HepG2 (cell line): ENCODE data around the gene ZNF385B. TPM values are rescaled to one million over a fixed set of nuclear protein-coding genes. Genes with fewer than 3 reads are reported as not detected.

Experiments used
- ARID3A ChIP-seq: IDR thresholded peaks from 2 replicates; pipeline ENCODE4 v1.6.1; 2012; ENCODE audit warnings: low read depth, low read length, improper control_type of control experiment
- CBFB ChIP-seq: sonication (generic); formaldehyde crosslinking; IDR thresholded peaks from 2 replicates; pipeline ENCODE4 v1.4.0; 2020; ENCODE audit warnings: missing genetic modification reagents
- DR1 ChIP-seq: sonication (generic); formaldehyde crosslinking; IDR thresholded peaks from 2 replicates; pipeline ENCODE4 v1.8.0; 2021; ENCODE audit warnings: mild to moderate bottlenecking, missing genetic modification reagents, inconsistent platforms
- GATAD2A ChIP-seq: IDR thresholded peaks from 2 replicates; pipeline ENCODE4 v1.6.1; 2016
- HDAC1 ChIP-seq: sonication (generic); formaldehyde crosslinking; IDR thresholded peaks from 2 replicates; pipeline ENCODE4 v1.5.1; 2020; ENCODE audit warnings: mild to moderate bottlenecking, missing genetic modification reagents
- MXI1 ChIP-seq: IDR thresholded peaks from 3 replicates; pipeline ENCODE4 v1.6.1; 2012; ENCODE audit warnings: low read depth, low read length, inconsistent platforms, borderline replicate concordance
- ONECUT2 ChIP-seq: sonication (generic); formaldehyde crosslinking; IDR thresholded peaks from 2 replicates; pipeline ENCODE4 v1.4.0; 2020; ENCODE audit warnings: missing genetic modification reagents
- RELA ChIP-seq: sonication (generic); formaldehyde crosslinking; IDR thresholded peaks from 2 replicates; pipeline ENCODE4 v1.4.0; 2020; ENCODE audit warnings: missing genetic modification reagents
- SOX6 ChIP-seq, 2 experiments: fragments of 450-650 bp in 1 of 2; sonication (generic) in 1 of 2; formaldehyde crosslinking in 1 of 2; IDR thresholded peaks; 2 replicates each; pipeline versions ENCODE4 v1.4.0 to v1.6.1; 2017 to 2020; ENCODE audit warnings: antibody characterized with exemption in 1 of 2, mild to moderate bottlenecking in 1 of 2, missing genetic modification reagents in 1 of 2
- TMF1 ChIP-seq: sonication (generic); formaldehyde crosslinking; IDR thresholded peaks from 2 replicates; pipeline ENCODE4 v1.8.1; 2022; ENCODE audit warnings: low read depth, missing genetic modification reagents
- TRIM22 ChIP-seq: fragments of 450-650 bp; IDR thresholded peaks from 2 replicates; pipeline ENCODE4 v1.6.1; 2017
- ZHX1 ChIP-seq: sonication (generic); formaldehyde crosslinking; IDR thresholded peaks from 2 replicates; pipeline ENCODE4 v1.8.1; 2022; ENCODE audit warnings: low read depth, mild to moderate bottlenecking, missing genetic modification reagents
- ZNF124 ChIP-seq: sonication (generic); formaldehyde crosslinking; IDR thresholded peaks from 2 replicates; pipeline ENCODE4 v1.4.0; 2020; ENCODE audit warnings: missing genetic modification reagents
- ZNF350 ChIP-seq: sonication (generic); formaldehyde crosslinking; IDR thresholded peaks from 2 replicates; pipeline ENCODE4 v1.4.0; 2020; ENCODE audit warnings: mild to moderate bottlenecking, low read depth, missing genetic modification reagents, borderline replicate concordance
- ZNF503 ChIP-seq: sonication (generic); formaldehyde crosslinking; IDR thresholded peaks from 2 replicates; pipeline ENCODE4 v1.4.0; 2020; ENCODE audit warnings: missing genetic modification reagents
- ZNF557 ChIP-seq: sonication (generic); formaldehyde crosslinking; IDR thresholded peaks from 2 replicates; pipeline ENCODE4 v1.4.0; 2020; ENCODE audit warnings: missing genetic modification reagents
- ZNF605 ChIP-seq: sonication (generic); formaldehyde crosslinking; IDR thresholded peaks from 2 replicates; pipeline ENCODE4 v1.8.0; 2022; ENCODE audit warnings: mild to moderate bottlenecking, missing genetic modification reagents
- ZNF850 ChIP-seq: sonication (generic); formaldehyde crosslinking; conservative IDR thresholded peaks from 2 replicates; pipeline ENCODE4 v1.9.0; 2021; ENCODE audit warnings: mild to moderate bottlenecking, missing genetic modification reagents
- polyA plus RNA-seq, 8 experiments: library from polyadenylated mRNA; depleted of rRNA in 3 of 8; stranded (reverse) in 7 of 8; unstranded in 1 of 8; fragments of >200 nt; fragmentation: Illumina TruSeq in 4 of 8; extraction: Trizol in 4 of 8; gene quantifications; 2 replicates each; pipeline versions ENCODE4 v1.2.1 to v1.2.3, GENCODE V29; 2011 to 2016; ENCODE audit warnings: low read depth in 4 of 8, missing spikeins in 1 of 8, mixed read lengths in 1 of 8; ENCODE audit not compliant: insufficient read depth in 1 of 8
- total RNA-seq, 5 experiments: library from RNA; depleted of rRNA; stranded (reverse); fragments of >200 nt; fragmentation: Illumina TruSeq; extraction: Trizol; gene quantifications; 2 replicates each; pipeline ENCODE4 v1.2.3, GENCODE V29; 2016; ENCODE audit warnings: low read depth in 1 of 5
- TF ChIP-seq, protein P1 (sequence below): sonication (generic); formaldehyde crosslinking; IDR thresholded peaks from 2 replicates; pipeline ENCODE4 v1.5.0; 2020; ENCODE audit warnings: missing genetic modification reagents

Gene ZNF385B
- total and polyA plus RNA-seq, 2 of the 13 experiments (the other 11 are each of a cell fraction or from before 2014, with no cell fraction given): 3.3 to 6.7 TPM

- TF ChIP-seq SOX6 (IDR thresholded peaks at IDR 0.05): no peak
- 0 out of 2 replicates have a peak, but pooled peaks have one; percentile 13 for TF ChIP-seq SOX6 (CRISPR knock-in tag; IDR thresholded peaks at IDR 0.05)
- TF ChIP-seq DR1 (CRISPR knock-in tag): 0 out of 2 replicates have a peak, but pooled peaks have one; percentile 20
- TF ChIP-seq ARID3A: 0 out of 2 replicates have a peak, but pooled peaks have one; percentile 46
- TF ChIP-seq ZNF850: no peak
- no peak for TF ChIP-seq TMF1 (CRISPR knock-in tag)
- TF ChIP-seq ZNF557 (CRISPR knock-in tag): no peak
- TF ChIP-seq ZNF350 (CRISPR knock-in tag): no peak
- no peak for TF ChIP-seq TRIM22
- 0 out of 2 replicates have a peak, but pooled peaks have one; percentile 25 for TF ChIP-seq ZNF605 (CRISPR knock-in tag)
- 0 out of 2 replicates have a peak, but pooled peaks have one; percentile 27 for TF ChIP-seq CBFB (CRISPR knock-in tag)
- TF ChIP-seq ZHX1 (CRISPR knock-in tag): no peak
- TF ChIP-seq HDAC1 (CRISPR knock-in tag): no peak
- 0 out of 2 replicates have a peak, but pooled peaks have one; percentile 25 for TF ChIP-seq ZNF124 (CRISPR knock-in tag)
- TF ChIP-seq GATAD2A (CRISPR knock-in tag): peak; percentile 18; the same call in 1 of the 2 replicates
- 0 out of 3 replicates have a peak, but pooled peaks have one; percentile 27 for TF ChIP-seq MXI1
- TF ChIP-seq, protein P1, sequence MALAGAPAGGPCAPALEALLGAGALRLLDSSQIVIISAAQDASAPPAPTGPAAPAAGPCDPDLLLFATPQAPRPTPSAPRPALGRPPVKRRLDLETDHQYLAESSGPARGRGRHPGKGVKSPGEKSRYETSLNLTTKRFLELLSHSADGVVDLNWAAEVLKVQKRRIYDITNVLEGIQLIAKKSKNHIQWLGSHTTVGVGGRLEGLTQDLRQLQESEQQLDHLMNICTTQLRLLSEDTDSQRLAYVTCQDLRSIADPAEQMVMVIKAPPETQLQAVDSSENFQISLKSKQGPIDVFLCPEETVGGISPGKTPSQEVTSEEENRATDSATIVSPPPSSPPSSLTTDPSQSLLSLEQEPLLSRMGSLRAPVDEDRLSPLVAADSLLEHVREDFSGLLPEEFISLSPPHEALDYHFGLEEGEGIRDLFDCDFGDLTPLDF (CRISPR knock-in tag): no peak
- 0 out of 2 replicates have a peak, but pooled peaks have one; percentile 11 for TF ChIP-seq ONECUT2
- TF ChIP-seq ZNF503 (CRISPR knock-in tag): no peak
- no peak for TF ChIP-seq RELA (CRISPR knock-in tag)
These were observed 450.7 kb downstream of the ZNF385B start (continued) for GRCh38 chr2:179410552-179411356.
